ENCODE results near the gene NHS.
"Not testable (repeated sequence)": the region's sequence is repeated elsewhere in the genome, so short reads cannot be mapped to it uniquely, and the experiment has no call there.

Gene NHS

GRCh38 chrX:17405225-17405969 lies 30.4 kb downstream of the NHS start:
- no peak for DNase-seq (ENCODE audit: low spot score)

GRCh38 chrX:17409566-17410290 lies 34.7 kb downstream of the NHS start:
- DNase-seq (ENCODE audit: low spot score) = no peak

GRCh38 chrX:17410651-17411050 lies 35.7 kb downstream of the NHS start:
- DNase-seq (ENCODE audit: low spot score) = no peak

- DNase-seq (ENCODE audit: low spot score) = no peak
Observed at GRCh38 chrX:17411205-17411604, 36.2 kb downstream of the NHS start.

- no peak for DNase-seq (ENCODE audit: low spot score)
Observed at GRCh38 chrX:17412692-17413091, 37.7 kb downstream of the NHS start.

GRCh38 chrX:17413228-17413627 lies 38.2 kb downstream of the NHS start:
- DNase-seq (ENCODE audit: low spot score) = no peak

- DNase-seq (ENCODE audit: low spot score) = no peak
Observed at GRCh38 chrX:17414027-17414658, 39.1 kb downstream of the NHS start.

GRCh38 chrX:17414839-17415238 lies 39.8 kb downstream of the NHS start:
- DNase-seq (ENCODE audit: low spot score) = no peak

GRCh38 chrX:17415242-17415810 lies 40.3 kb downstream of the NHS start:
- DNase-seq (ENCODE audit: low spot score) = no peak

- DNase-seq (ENCODE audit: low spot score) = no peak
Observed at GRCh38 chrX:17417372-17417771, 42.4 kb downstream of the NHS start.

- DNase-seq (ENCODE audit: low spot score) = no peak
Observed at GRCh38 chrX:17425136-17425535, 50.1 kb downstream of the NHS start.

GRCh38 chrX:17425551-17425950 lies 50.6 kb downstream of the NHS start:
- no peak for DNase-seq (ENCODE audit: low spot score)

- DNase-seq (ENCODE audit: low spot score) = no peak
Observed at GRCh38 chrX:17431171-17431570, 56.2 kb downstream of the NHS start.

GRCh38 chrX:17432158-17432557 lies 57.2 kb downstream of the NHS start:
- DNase-seq (ENCODE audit: low spot score) = no peak

GRCh38 chrX:17433965-17434364 lies 59.0 kb downstream of the NHS start:
- DNase-seq (ENCODE audit: low spot score) = no peak

GRCh38 chrX:17435476-17435875 lies 60.5 kb downstream of the NHS start:
- DNase-seq (ENCODE audit: low spot score) = no peak

GRCh38 chrX:17438221-17438620 lies 63.2 kb downstream of the NHS start:
- DNase-seq (ENCODE audit: low spot score) = no peak

- no peak for DNase-seq (ENCODE audit: low spot score)
Observed at GRCh38 chrX:17440258-17440657, 65.3 kb downstream of the NHS start.

- no peak for DNase-seq (ENCODE audit: low spot score)
Observed at GRCh38 chrX:17440836-17441235, 65.8 kb downstream of the NHS start.

GRCh38 chrX:17441965-17442364 lies 67.0 kb downstream of the NHS start:
- DNase-seq (ENCODE audit: low spot score) = no peak

- no peak for DNase-seq (ENCODE audit: low spot score)
Observed at GRCh38 chrX:17442898-17443297, 67.9 kb downstream of the NHS start.

GRCh38 chrX:17443556-17443955 lies 68.6 kb downstream of the NHS start:
- DNase-seq (ENCODE audit: low spot score) = no peak

- DNase-seq (ENCODE audit: low spot score) = not testable (repeated sequence)
Observed at GRCh38 chrX:17446269-17446668, 71.3 kb downstream of the NHS start.
